HEK293T (cell line): ENCODE data around the gene ZNF414.

Source experiments
- ARNT ChIP-seq: fragments of 450-650 bp; IDR thresholded peaks from 2 replicates; pipeline ENCODE4 v1.6.1; 2017; ENCODE audit warnings: mild to moderate bottlenecking
- BHLHE40 ChIP-seq: fragments of 450-650 bp; IDR thresholded peaks from 2 replicates; pipeline ENCODE4 v1.6.1; 2016; ENCODE audit warnings: mild to moderate bottlenecking, moderate library complexity, borderline replicate concordance
- FOXA1 ChIP-seq: fragments of 450-650 bp; IDR thresholded peaks from 2 replicates; pipeline ENCODE4 v1.6.1; 2016; ENCODE audit warnings: mild to moderate bottlenecking
- FOXM1 ChIP-seq: fragments of 450-650 bp; IDR thresholded peaks from 2 replicates; pipeline ENCODE4 v1.6.1; 2017; ENCODE audit warnings: mild to moderate bottlenecking, borderline replicate concordance
- HDGF ChIP-seq: fragments of 450-650 bp; IDR thresholded peaks from 2 replicates; pipeline ENCODE4 v1.6.1; 2017; ENCODE audit warnings: antibody characterized with exemption, borderline replicate concordance
- NFRKB ChIP-seq: fragments of 450-650 bp; IDR thresholded peaks from 2 replicates; pipeline ENCODE4 v1.6.1; 2016; ENCODE audit warnings: mild to moderate bottlenecking, moderate library complexity
- SP1 ChIP-seq: fragments of 450-650 bp; IDR thresholded peaks from 2 replicates; pipeline ENCODE4 v1.6.1; 2017
- SUZ12 ChIP-seq: fragments of 450-650 bp; IDR thresholded peaks from 2 replicates; pipeline ENCODE4 v1.6.1; 2016; ENCODE audit warnings: mild to moderate bottlenecking
- TARDBP ChIP-seq: fragments of 450-650 bp; IDR thresholded peaks from 2 replicates; pipeline ENCODE4 v1.6.1; 2016
- ZNF384 ChIP-seq: fragments of 450-650 bp; IDR thresholded peaks from 2 replicates; pipeline ENCODE4 v1.6.1; 2016
- TF ChIP-seq, protein P1 (sequence below): fragments of 450-650 bp; IDR thresholded peaks from 2 replicates; pipeline ENCODE4 v1.6.1; 2016

- no peak for TF ChIP-seq FOXA1
- TF ChIP-seq FOXM1: no peak
- TF ChIP-seq, protein P1, sequence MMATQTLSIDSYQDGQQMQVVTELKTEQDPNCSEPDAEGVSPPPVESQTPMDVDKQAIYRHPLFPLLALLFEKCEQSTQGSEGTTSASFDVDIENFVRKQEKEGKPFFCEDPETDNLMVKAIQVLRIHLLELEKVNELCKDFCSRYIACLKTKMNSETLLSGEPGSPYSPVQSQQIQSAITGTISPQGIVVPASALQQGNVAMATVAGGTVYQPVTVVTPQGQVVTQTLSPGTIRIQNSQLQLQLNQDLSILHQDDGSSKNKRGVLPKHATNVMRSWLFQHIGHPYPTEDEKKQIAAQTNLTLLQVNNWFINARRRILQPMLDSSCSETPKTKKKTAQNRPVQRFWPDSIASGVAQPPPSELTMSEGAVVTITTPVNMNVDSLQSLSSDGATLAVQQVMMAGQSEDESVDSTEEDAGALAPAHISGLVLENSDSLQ: no peak
- TF ChIP-seq SP1: no peak
- no peak for TF ChIP-seq SUZ12
- no peak for TF ChIP-seq ZNF384
- TF ChIP-seq ARNT: no peak
- TF ChIP-seq TARDBP: no peak
- no peak for TF ChIP-seq BHLHE40
- TF ChIP-seq NFRKB: no peak
- TF ChIP-seq HDGF: no peak
Measured at GRCh38 chr19:8462571-8462970, 51.4 kb downstream of the ZNF414 start.
